H1 (cell line): Measurements from ENCODE around the gene TBC1D3B. TPM values are rescaled to one million over a fixed set of nuclear protein-coding genes. Genes with fewer than 3 reads are reported as not detected.

Source experiments
- RBBP5 ChIP-seq: IDR thresholded peaks from 2 replicates; pipeline ENCODE4 v1.7.1; 2012; ENCODE audit warnings: low read depth, mild to moderate bottlenecking, inconsistent platforms, low read length, moderate library complexity, borderline replicate concordance
- polyA plus RNA-seq, 7 experiments: library from polyadenylated mRNA; depleted of rRNA in 3 of 7; stranded (reverse) in 5 of 7; unstranded in 2 of 7; fragments of >200 nt in 5 of 7; fragments of 200-250 nt in 2 of 7; gene quantifications; 1 replicate in 5 of 7; 2 replicates in 1 of 7; 4 replicates in 1 of 7; pipeline versions ENCODE4 v1.2.1 to v1.2.3, GENCODE V29; 2011 to 2013; ENCODE audit warnings: missing spikeins in 2 of 7, mixed read lengths in 2 of 7
- total RNA-seq: library from RNA; stranded (reverse); fragmentation: NEBNext Ultra II Directional; extraction: Animal tissue kit (Norgen Biotek cat#: 25700); gene quantifications from 2 replicates; pipeline ENCODE4 v1.2.1, GENCODE V29; 2021

The TBC1D3B gene
- total and polyA plus RNA-seq, 2 of the 8 experiments (the other 6 are each of a cell fraction or from before 2014, with no cell fraction given): 0.54 to 6.2 TPM

GRCh38 chr17:36117505-36118382, 58.7 kb downstream of the TBC1D3B start (continued):
- no peak for TF ChIP-seq RBBP5

Other genes starting within 250 kb of the TBC1D3B start
- 4.8 and 7.3 TPM in 2 replicates for gene RDM1, start 245.9 kb downstream of the TBC1D3B start, total RNA-seq
- 6.2 and 9.7 TPM in 2 replicates for gene RDM1, start 245.9 kb downstream of the TBC1D3B start, polyA plus RNA-seq (2011; rRNA removed)
- not detected in 2 replicates for gene LYZL6, start 232.9 kb downstream of the TBC1D3B start, total RNA-seq
- gene LYZL6, start 232.9 kb downstream of the TBC1D3B start, polyA plus RNA-seq (2011; rRNA removed): not detected in 2 replicates
- gene CCL16, start 195.1 kb downstream of the TBC1D3B start, total RNA-seq: not detected in 2 replicates
- not detected in 2 replicates for gene CCL16, start 195.1 kb downstream of the TBC1D3B start, polyA plus RNA-seq (2011; rRNA removed)
- gene CCL14, start 189.9 kb downstream of the TBC1D3B start, total RNA-seq: not detected in 2 replicates
- gene CCL14, start 189.9 kb downstream of the TBC1D3B start, polyA plus RNA-seq (2011; rRNA removed): not detected in 2 replicates
- not detected in 2 replicates for gene CCL15, start 175.1 kb downstream of the TBC1D3B start, total RNA-seq
- gene CCL15, start 175.1 kb downstream of the TBC1D3B start, polyA plus RNA-seq (2011; rRNA removed): not detected in 2 replicates
- gene CCL23, start 158.7 kb downstream of the TBC1D3B start, total RNA-seq: not detected in 2 replicates
- not detected in 2 replicates for gene CCL23, start 158.7 kb downstream of the TBC1D3B start, polyA plus RNA-seq (2011; rRNA removed)
- gene CCL18, start 112.4 kb downstream of the TBC1D3B start, total RNA-seq: not detected in 2 replicates
- not detected in 2 replicates for gene CCL18, start 112.4 kb downstream of the TBC1D3B start, polyA plus RNA-seq (2011; rRNA removed)
- not detected in 2 replicates for gene CCL3, start 86.5 kb downstream of the TBC1D3B start, total RNA-seq
- not detected in 2 replicates for gene CCL3, start 86.5 kb downstream of the TBC1D3B start, polyA plus RNA-seq (2011; rRNA removed)
- gene CCL4, start 72.8 kb downstream of the TBC1D3B start, total RNA-seq: not detected in 2 replicates
- gene CCL4, start 72.8 kb downstream of the TBC1D3B start, polyA plus RNA-seq (2011; rRNA removed): not detected in 2 replicates
- not detected in 2 replicates for gene CCL3L1, start 20.1 kb upstream of the TBC1D3B start, total RNA-seq
- gene CCL3L1, start 20.1 kb upstream of the TBC1D3B start, polyA plus RNA-seq (2011; rRNA removed): 0.11 TPM in 1 of 2 replicates, not detected in the other
- gene CCL4L2, start 34.4 kb upstream of the TBC1D3B start, total RNA-seq: not detected in 2 replicates
- not detected in 2 replicates for gene CCL4L2, start 34.4 kb upstream of the TBC1D3B start, polyA plus RNA-seq (2011; rRNA removed)
- 0.46 TPM in 1 of 2 replicates, not detected in the other for gene TBC1D3I, start 87.9 kb upstream of the TBC1D3B start, total RNA-seq
- 2.3 and 2.9 TPM in 2 replicates for gene TBC1D3I, start 87.9 kb upstream of the TBC1D3B start, polyA plus RNA-seq (2011; rRNA removed)
- gene TBC1D3G, start 147.2 kb upstream of the TBC1D3B start, total RNA-seq: not detected in 2 replicates
- gene TBC1D3G, start 147.2 kb upstream of the TBC1D3B start, polyA plus RNA-seq (2011; rRNA removed): 0.18 TPM in 1 of 2 replicates, not detected in the other
- gene TBC1D3H, start 211.8 kb upstream of the TBC1D3B start, total RNA-seq: not detected in 2 replicates
- gene TBC1D3H, start 211.8 kb upstream of the TBC1D3B start, polyA plus RNA-seq (2011; rRNA removed): not detected in 2 replicates